HCT116 (cell line): ENCODE measurements around the gene NEK3. TPM values are rescaled to one million over a fixed set of nuclear protein-coding genes. Genes with fewer than 3 reads are reported as not detected.

Experiments
- ATAC-seq: fragments of 200-7000 bp; cut with Tn5 transposase; 2 replicates; pipeline ENCODE4 v1.9.1; 2020; ENCODE audit warnings: mild to moderate bottlenecking, moderate library complexity
- BruUV-seq: library from RNA; stranded (reverse); fragments of 400-500 nt; replicated peaks from 2 replicates; lab custom pipeline; 2021; lab: Mats Ljungman, UMichigan
- CTCF ChIA-PET: fragments of 300-600 bp; sonication (Branson Sonifier 250); formaldehyde crosslinking; loops from one replicate; lab custom pipeline; 2021; ENCODE audit warnings: antibody characterized with exemption; lab: Charles Lee
- POLR2A ChIA-PET: fragments of 300-600, 350-600 bp; sonication (Branson Sonifier 250); formaldehyde crosslinking; loops from one replicate; lab custom pipeline; 2021; ENCODE audit warnings: antibody characterized with exemption; lab: Charles Lee
- RAD21 ChIA-PET, 2 experiments: fragments of 300-600 bp; sonication (Branson Sonifier 250); formaldehyde crosslinking; loops; one replicate each; lab custom pipeline; 2023; ENCODE audit warnings: low total read pairs in 2 of 2; ENCODE audit not compliant: uncharacterized antibody in 2 of 2, unreplicated experiment in 2 of 2, low non-redundant PET in 1 of 2; lab: Charles Lee
- DNase-seq: peaks from one replicate; pipeline ENCODE4 v3.0.0-alpha.2; 2010; ENCODE audit warnings: low read depth, low spot score
- H2AFZ ChIP-seq: fragments of 200-600 bp; shearing (Covaris generic), sonication (generic); 2 replicates; pipeline ENCODE4 v1.6.1; 2017; ENCODE audit warnings: low read depth, mixed run types, mixed read lengths, antibody characterized with exemption, low read length; ENCODE audit not compliant: poor library complexity, severe bottlenecking
- H3K27ac ChIP-seq: 2 replicates; pipeline ENCODE4 v1.5.1; 2012; ENCODE audit warnings: low read depth, low read length
- H3K27me3 ChIP-seq: fragments of 200-600 bp; sonication (generic); 2 replicates; pipeline ENCODE4 v1.6.1; 2016; ENCODE audit warnings: mixed run types, low read length, mixed read lengths; ENCODE audit not compliant: insufficient read depth
- H3K36me3 ChIP-seq, 2 experiments: fragments of 200-500 bp in 1 of 2; fragments of 200-600 bp in 1 of 2; sonication (Bioruptor generic) in 1 of 2; sonication (generic) in 1 of 2; 2 replicates each; pipeline versions ENCODE4 v1.5.1 to v1.6.1; 2014 to 2016; ENCODE audit warnings: low read length in 2 of 2, inconsistent platforms in 1 of 2, mixed read lengths in 1 of 2, mixed run types in 1 of 2; ENCODE audit not compliant: insufficient read depth in 2 of 2, control insufficient read depth in 1 of 2
- H3K4me1 ChIP-seq, 2 experiments: fragments of 200-600 bp in 1 of 2; sonication (generic) in 1 of 2; 2 replicates each; pipeline versions ENCODE4 v1.5.1 to v1.6.1; 2012 to 2017; ENCODE audit warnings: low read length in 2 of 2, inconsistent platforms in 1 of 2, mild to moderate bottlenecking in 1 of 2, mixed read lengths in 1 of 2, mixed run types in 1 of 2, moderate library complexity in 1 of 2; ENCODE audit not compliant: insufficient read depth in 2 of 2, control insufficient read depth in 1 of 2
- H3K4me2 ChIP-seq: fragments of 200-600 bp; sonication (generic); 2 replicates; pipeline ENCODE4 v1.6.1; 2017; ENCODE audit warnings: mixed run types, low read length, mixed read lengths
- H3K4me3 ChIP-seq, 2 experiments: fragments of 200-600 bp in 1 of 2; sonication (generic) in 1 of 2; replicated peaks in 1 of 2; 2 replicates each; pipeline ENCODE4 v1.5.1; 2011 to 2016; ENCODE audit warnings: low read length in 2 of 2, control low read depth in 1 of 2, low read depth in 1 of 2, mild to moderate bottlenecking in 1 of 2, mixed read lengths in 1 of 2, mixed run types in 1 of 2
- H3K79me2 ChIP-seq: fragments of 200-600 bp; sonication (generic); 2 replicates; pipeline ENCODE4 v1.6.1; 2017; ENCODE audit warnings: mild to moderate bottlenecking, mixed run types, low read length, moderate library complexity, mixed read lengths; ENCODE audit not compliant: insufficient read depth
- H3K9ac ChIP-seq: fragments of 200-600 bp; sonication (generic); 2 replicates; pipeline ENCODE4 v1.6.1; 2016; ENCODE audit warnings: low read length, mixed read lengths
- H3K9me2 ChIP-seq: fragments of 200-600 bp; sonication (generic), shearing (Covaris generic); 2 replicates; pipeline ENCODE4 v1.6.1; 2017; ENCODE audit warnings: mixed run types, mild to moderate bottlenecking, moderate library complexity; ENCODE audit not compliant: insufficient read depth
- H3K9me3 ChIP-seq, 2 experiments: fragments of 200-500 bp in 1 of 2; fragments of 200-600 bp in 1 of 2; sonication (Bioruptor generic) in 1 of 2; sonication (generic) in 1 of 2; 2 replicates each; pipeline ENCODE4 v1.6.1; 2014 to 2017; ENCODE audit warnings: low read length in 2 of 2, mixed read lengths in 2 of 2, inconsistent platforms in 1 of 2, low read depth in 1 of 2, mild to moderate bottlenecking in 1 of 2, mixed run types in 1 of 2, moderate library complexity in 1 of 2; ENCODE audit not compliant: control insufficient read depth in 1 of 2, insufficient read depth in 1 of 2
- H4K20me1 ChIP-seq: fragments of 200-600 bp; sonication (generic), shearing (Covaris generic); 2 replicates; pipeline ENCODE4 v1.6.1; 2017; ENCODE audit warnings: mixed run types, mild to moderate bottlenecking, moderate library complexity; ENCODE audit not compliant: insufficient read depth
- CBX3 ChIP-seq: IDR thresholded peaks from 2 replicates; pipeline ENCODE4 v1.6.1; 2012; ENCODE audit warnings: low read depth
- CEBPB ChIP-seq: IDR thresholded peaks from 2 replicates; pipeline ENCODE4 v1.6.1; 2012; ENCODE audit warnings: low read depth
- EGR1 ChIP-seq: IDR thresholded peaks from 2 replicates; pipeline ENCODE4 v1.6.1; 2012; ENCODE audit warnings: low read depth
- ELF1 ChIP-seq: IDR thresholded peaks from 2 replicates; pipeline ENCODE4 v1.6.1; 2012; ENCODE audit warnings: low read depth, borderline replicate concordance
- EZH2 ChIP-seq: fragments of 200-600 bp; sonication (generic); IDR thresholded peaks from 2 replicates; pipeline ENCODE4 v1.6.1; 2017; ENCODE audit warnings: antibody characterized with exemption, mixed run types
- EZH2phosphoT487 ChIP-seq: fragments of 200-600 bp; IDR thresholded peaks from 2 replicates; pipeline ENCODE4 v1.6.1; 2018; ENCODE audit warnings: antibody characterized with exemption, borderline replicate concordance
- FOSL1 ChIP-seq: IDR thresholded peaks from 2 replicates; pipeline ENCODE4 v1.6.1; 2012; ENCODE audit warnings: low read depth
- POLR2A ChIP-seq: IDR thresholded peaks from 2 replicates; pipeline ENCODE4 v1.7.0; 2011; ENCODE audit warnings: borderline replicate concordance; ENCODE audit not compliant: insufficient read depth, insufficient read length; ENCODE audit errors: extremely low read depth
- POLR2AphosphoS5 ChIP-seq: IDR thresholded peaks from 2 replicates; pipeline ENCODE4 v1.6.1; 2011; ENCODE audit warnings: mild to moderate bottlenecking, low read depth, low read length, moderate library complexity
- RAD21 ChIP-seq: IDR thresholded peaks from 2 replicates; pipeline ENCODE4 v1.6.1; 2012; ENCODE audit warnings: low read depth, mild to moderate bottlenecking
- SIN3A ChIP-seq: IDR thresholded peaks from 2 replicates; pipeline ENCODE4 v1.6.1; 2012; ENCODE audit warnings: low read depth
- SP1 ChIP-seq: IDR thresholded peaks from 2 replicates; pipeline ENCODE4 v1.6.1; 2012; ENCODE audit warnings: low read depth
- TCF7L2 ChIP-seq: IDR thresholded peaks from 2 replicates; pipeline ENCODE4 v1.7.0; 2011; ENCODE audit warnings: borderline replicate concordance, inconsistent platforms; ENCODE audit not compliant: insufficient read depth, insufficient read length; ENCODE audit errors: extremely low read depth
- YY1 ChIP-seq: IDR thresholded peaks from 2 replicates; pipeline ENCODE4 v1.6.1; 2011; ENCODE audit warnings: low read length, low read depth, moderate library complexity, mild to moderate bottlenecking; ENCODE audit not compliant: insufficient replicate concordance; ENCODE audit errors: extremely low read depth
- ZFX ChIP-seq: fragments of 450-650 bp; IDR thresholded peaks from 2 replicates; pipeline ENCODE4 v1.6.1; 2017
- ZNF274 ChIP-seq: fragments of 200-500 bp; sonication (Bioruptor generic); IDR thresholded peaks from 2 replicates; pipeline ENCODE4 v1.6.1; 2014; ENCODE audit warnings: mild to moderate bottlenecking, low read depth, low read length, inconsistent platforms
- intact Hi-C: fragments of 100-400 bp; cut with micrococcal nuclease; formaldehyde crosslinking; loops from 2 replicates; pipeline ENCODE4 v1.10.0; 2022
- total RNA-seq: library from RNA; stranded (reverse); gene quantifications from one replicate; pipeline ENCODE4 v1.2.1, GENCODE V29; 2021; ENCODE audit not compliant: unreplicated experiment
- TF ChIP-seq, protein P1 (sequence below): IDR thresholded peaks from 2 replicates; pipeline ENCODE4 v1.6.1; 2011; ENCODE audit warnings: mild to moderate bottlenecking, low read length, moderate library complexity; ENCODE audit not compliant: insufficient replicate concordance; ENCODE audit errors: extremely low read depth
- TF ChIP-seq, protein P2 (sequence below): IDR thresholded peaks from 2 replicates; pipeline ENCODE4 v1.6.1; 2012
- TF ChIP-seq, protein P3 (sequence below): IDR thresholded peaks from 2 replicates; pipeline ENCODE4 v1.6.1; 2012
- TF ChIP-seq, protein P4 (sequence below): IDR thresholded peaks from 2 replicates; pipeline ENCODE4 v1.6.1; 2012; ENCODE audit warnings: low read depth

The NEK3 gene
- total RNA-seq, 1 experiment from 2014 or later = 15.7 TPM

DNA sequence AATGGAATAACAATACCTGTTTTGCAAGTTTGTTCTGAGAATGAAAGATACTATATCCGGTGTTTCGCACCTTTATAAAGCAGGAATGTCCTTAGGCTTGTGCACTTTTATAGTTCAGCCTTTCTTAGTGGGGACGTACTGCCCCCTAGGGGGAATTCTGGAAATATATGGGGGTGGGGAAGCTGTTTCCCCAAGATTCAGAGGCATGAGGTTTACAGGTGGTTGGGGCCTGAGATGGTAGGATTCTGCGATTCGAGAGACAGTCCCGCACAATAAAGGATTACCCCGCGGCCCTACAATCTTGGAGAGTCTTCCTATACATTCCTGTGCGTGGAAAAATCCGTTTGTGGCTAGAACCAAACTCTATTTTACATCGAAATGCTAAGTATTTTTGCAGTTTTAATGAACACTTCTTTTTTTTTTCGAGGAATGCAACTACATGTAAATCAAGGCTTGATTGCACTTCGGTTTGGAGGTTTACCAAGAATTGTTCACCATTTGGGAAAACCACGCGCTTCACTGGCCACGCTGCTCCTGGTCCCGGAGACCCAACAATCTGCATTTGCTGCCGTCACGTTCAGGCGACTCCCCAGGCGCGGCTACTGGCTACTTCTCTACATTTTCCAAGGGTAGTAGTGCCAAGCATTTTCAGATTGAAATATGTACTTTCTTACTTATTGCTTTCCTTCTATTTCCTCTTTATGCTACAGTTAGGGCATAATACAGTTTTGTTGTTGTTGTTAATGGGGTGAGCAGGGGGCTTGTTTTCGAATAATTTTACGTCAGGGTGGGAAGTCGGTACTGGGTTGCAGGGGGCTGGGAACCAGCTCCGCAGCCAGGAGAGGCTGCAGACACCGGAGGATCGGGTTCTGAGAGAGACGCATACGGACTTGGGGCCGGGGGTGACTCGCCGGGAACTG lies 31.4 kb downstream of the NEK3 start:
- Histone ChIP-seq H3K4me2 (peak overlapping the region; percentile 100), H3K79me2 (no peaks in the 10 kb centered on the region), H3K9me3 (no peaks in the 10 kb centered on the region), H3K9me2 (no peaks in the 10 kb centered on the region), H3K27ac (no peak overlapping the region), H3K4me1 (peaks cover 10 to 20% of the 10 kb centered on the region in 2 experiments; a peak in 3 of 4 replicates), H3K36me3 (peaks cover 0 to 2% of the 10 kb centered on the region in 2 experiments; a peak in 1 of 4 replicates), H3K4me3 (peak overlapping the region; percentile 60 to 69), H4K20me1 (no peaks in the 10 kb centered on the region), H3K27me3 (no peaks in the 10 kb centered on the region), H2AFZ (peak overlapping the region; percentile 90), H3K9ac (peak overlapping the region; percentile 60)
- ChIA-PET CTCF (interaction anchor here (0.6 to 3.1 kb wide), 19 partner anchors 11 to 1002 kb away, joined by 3 to 32 read pairs (median 4); partner anchors contain the start of genes NEK3, TMEM272 and VPS36), POLR2A (interaction anchor here (1.0 kb wide), 1 partner anchor 115 kb away, joined by 3 read pairs; the partner anchor contains the start of gene ALG11), RAD21 (interaction anchor here (0.8 to 1.7 kb wide), 7 partner anchors 129 to 330 kb away, joined by 3 to 7 read pairs (median 3); no protein-coding TSS in a partner anchor)
- BruUV-seq = no TSS peak
- peak; percentile 77 for ATAC-seq
- peak; percentile 63 for DNase-seq
- intact Hi-C loops = loop anchor here (1.0 to 5.0 kb wide), 6 partner anchors 73 to 313 kb away; partner anchors contain the start of gene TMEM272
- TF ChIP-seq RAD21 (peak; percentile 88), POLR2A (no peak), FOSL1 (no peak), YY1 (no peak), ZNF274 (no peak), EZH2phosphoT487 (no peak), ZFX (no peak), CBX3 (0 out of 2 replicates have a peak, but pooled peaks have one; percentile 36), POLR2AphosphoS5 (no peak), EZH2 (no peak), EGR1 (peak; percentile 48; the same call in 1 of the 2 replicates), CEBPB (no peak), TCF7L2 (no peak), ELF1 (no peak), SIN3A (no peak), SP1 (no peak)
- TF ChIP-seq, protein P1, sequence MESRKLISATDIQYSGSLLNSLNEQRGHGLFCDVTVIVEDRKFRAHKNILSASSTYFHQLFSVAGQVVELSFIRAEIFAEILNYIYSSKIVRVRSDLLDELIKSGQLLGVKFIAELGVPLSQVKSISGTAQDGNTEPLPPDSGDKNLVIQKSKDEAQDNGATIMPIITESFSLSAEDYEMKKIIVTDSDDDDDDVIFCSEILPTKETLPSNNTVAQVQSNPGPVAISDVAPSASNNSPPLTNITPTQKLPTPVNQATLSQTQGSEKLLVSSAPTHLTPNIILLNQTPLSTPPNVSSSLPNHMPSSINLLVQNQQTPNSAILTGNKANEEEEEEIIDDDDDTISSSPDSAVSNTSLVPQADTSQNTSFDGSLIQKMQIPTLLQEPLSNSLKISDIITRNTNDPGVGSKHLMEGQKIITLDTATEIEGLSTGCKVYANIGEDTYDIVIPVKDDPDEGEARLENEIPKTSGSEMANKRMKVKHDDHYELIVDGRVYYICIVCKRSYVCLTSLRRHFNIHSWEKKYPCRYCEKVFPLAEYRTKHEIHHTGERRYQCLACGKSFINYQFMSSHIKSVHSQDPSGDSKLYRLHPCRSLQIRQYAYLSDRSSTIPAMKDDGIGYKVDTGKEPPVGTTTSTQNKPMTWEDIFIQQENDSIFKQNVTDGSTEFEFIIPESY = no peak
- TF ChIP-seq, protein P2, sequence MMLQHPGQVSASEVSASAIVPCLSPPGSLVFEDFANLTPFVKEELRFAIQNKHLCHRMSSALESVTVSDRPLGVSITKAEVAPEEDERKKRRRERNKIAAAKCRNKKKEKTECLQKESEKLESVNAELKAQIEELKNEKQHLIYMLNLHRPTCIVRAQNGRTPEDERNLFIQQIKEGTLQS = no peak
- TF ChIP-seq, protein P3, sequence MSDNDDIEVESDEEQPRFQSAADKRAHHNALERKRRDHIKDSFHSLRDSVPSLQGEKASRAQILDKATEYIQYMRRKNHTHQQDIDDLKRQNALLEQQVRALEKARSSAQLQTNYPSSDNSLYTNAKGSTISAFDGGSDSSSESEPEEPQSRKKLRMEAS = peak; percentile 65
- TF ChIP-seq, protein P4, sequence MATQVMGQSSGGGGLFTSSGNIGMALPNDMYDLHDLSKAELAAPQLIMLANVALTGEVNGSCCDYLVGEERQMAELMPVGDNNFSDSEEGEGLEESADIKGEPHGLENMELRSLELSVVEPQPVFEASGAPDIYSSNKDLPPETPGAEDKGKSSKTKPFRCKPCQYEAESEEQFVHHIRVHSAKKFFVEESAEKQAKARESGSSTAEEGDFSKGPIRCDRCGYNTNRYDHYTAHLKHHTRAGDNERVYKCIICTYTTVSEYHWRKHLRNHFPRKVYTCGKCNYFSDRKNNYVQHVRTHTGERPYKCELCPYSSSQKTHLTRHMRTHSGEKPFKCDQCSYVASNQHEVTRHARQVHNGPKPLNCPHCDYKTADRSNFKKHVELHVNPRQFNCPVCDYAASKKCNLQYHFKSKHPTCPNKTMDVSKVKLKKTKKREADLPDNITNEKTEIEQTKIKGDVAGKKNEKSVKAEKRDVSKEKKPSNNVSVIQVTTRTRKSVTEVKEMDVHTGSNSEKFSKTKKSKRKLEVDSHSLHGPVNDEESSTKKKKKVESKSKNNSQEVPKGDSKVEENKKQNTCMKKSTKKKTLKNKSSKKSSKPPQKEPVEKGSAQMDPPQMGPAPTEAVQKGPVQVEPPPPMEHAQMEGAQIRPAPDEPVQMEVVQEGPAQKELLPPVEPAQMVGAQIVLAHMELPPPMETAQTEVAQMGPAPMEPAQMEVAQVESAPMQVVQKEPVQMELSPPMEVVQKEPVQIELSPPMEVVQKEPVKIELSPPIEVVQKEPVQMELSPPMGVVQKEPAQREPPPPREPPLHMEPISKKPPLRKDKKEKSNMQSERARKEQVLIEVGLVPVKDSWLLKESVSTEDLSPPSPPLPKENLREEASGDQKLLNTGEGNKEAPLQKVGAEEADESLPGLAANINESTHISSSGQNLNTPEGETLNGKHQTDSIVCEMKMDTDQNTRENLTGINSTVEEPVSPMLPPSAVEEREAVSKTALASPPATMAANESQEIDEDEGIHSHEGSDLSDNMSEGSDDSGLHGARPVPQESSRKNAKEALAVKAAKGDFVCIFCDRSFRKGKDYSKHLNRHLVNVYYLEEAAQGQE = no peak
